Neuron (in vitro differentiated cells): ENCODE measurements around the gene CA12.

Experiments
- H2AFZ ChIP-seq: one replicate; pipeline ENCODE4 v1.6.1; 2013; ENCODE audit warnings: low read depth, mild to moderate bottlenecking, inconsistent platforms, low read length, moderate library complexity
- H3K27me3 ChIP-seq: one replicate; pipeline ENCODE4 v1.6.1; 2013; ENCODE audit warnings: low read length; ENCODE audit not compliant: insufficient read depth
- H3K36me3 ChIP-seq: one replicate; pipeline ENCODE4 v1.6.1; 2013; ENCODE audit warnings: low read length; ENCODE audit not compliant: insufficient read depth
- H3K4me1 ChIP-seq: one replicate; pipeline ENCODE4 v1.6.1; 2013; ENCODE audit warnings: low read length; ENCODE audit not compliant: insufficient read depth
- H3K4me3 ChIP-seq: 2 replicates; pipeline ENCODE4 v1.5.1; 2013; ENCODE audit warnings: mild to moderate bottlenecking, low read length, moderate library complexity
- H3K9me3 ChIP-seq: one replicate; pipeline ENCODE4 v1.6.1; 2013; ENCODE audit warnings: low read length

CA12 gene

GRCh38 chr15:63395730-63396151 is 14.1 kb upstream of the CA12 start:
- Histone ChIP-seq H3K4me3 (no peak overlapping the region), H3K36me3 (no peaks in the 10 kb centered on the region), H2AFZ (no peak overlapping the region), H3K27me3 (no peaks in the 10 kb centered on the region), H3K9me3 (no peaks in the 10 kb centered on the region), H3K4me1 (no peaks in the 10 kb centered on the region)

- H3K4me3 ChIP-seq, result no peak overlapping the region
- no peaks in the 10 kb centered on the region for H3K36me3 ChIP-seq
- no peak overlapping the region for H2AFZ ChIP-seq
- H3K4me1 ChIP-seq, result no peaks in the 10 kb centered on the region
- H3K9me3 ChIP-seq, result no peaks in the 10 kb centered on the region
- H3K27me3 ChIP-seq, result no peaks in the 10 kb centered on the region
These were observed 10.8 kb upstream of the CA12 start for GRCh38 chr15:63392361-63393009.

GRCh38 chr15:63391669-63392360 is 10.2 kb upstream of the CA12 start:
- Histone ChIP-seq H2AFZ (no peak overlapping the region), H3K4me3 (no peak overlapping the region), H3K27me3 (no peaks in the 10 kb centered on the region), H3K9me3 (no peaks in the 10 kb centered on the region), H3K4me1 (no peaks in the 10 kb centered on the region), H3K36me3 (no peaks in the 10 kb centered on the region)

GRCh38 chr15:63390689-63391088 is 9.0 kb upstream of the CA12 start:
- Histone ChIP-seq H3K4me3 (no peak overlapping the region), H3K4me1 (no peaks in the 10 kb centered on the region), H3K9me3 (no peaks in the 10 kb centered on the region), H3K27me3 (no peaks in the 10 kb centered on the region), H3K36me3 (no peaks in the 10 kb centered on the region), H2AFZ (no peak overlapping the region)

GRCh38 chr15:63389902-63390670 is 8.4 kb upstream of the CA12 start:
- no peak overlapping the region for H3K4me3 ChIP-seq
- no peaks in the 10 kb centered on the region for H3K27me3 ChIP-seq
- no peaks in the 10 kb centered on the region for H3K4me1 ChIP-seq
- no peak overlapping the region for H2AFZ ChIP-seq
- H3K9me3 ChIP-seq, result no peaks in the 10 kb centered on the region
- no peaks in the 10 kb centered on the region for H3K36me3 ChIP-seq

- H3K36me3 ChIP-seq, result no peaks in the 10 kb centered on the region
- H2AFZ ChIP-seq, result no peak overlapping the region
- H3K9me3 ChIP-seq, result no peaks in the 10 kb centered on the region
- no peak overlapping the region for H3K4me3 ChIP-seq
- peaks cover 8% of the 10 kb centered on the region for H3K27me3 ChIP-seq
- no peaks in the 10 kb centered on the region for H3K4me1 ChIP-seq
These were observed 6.9 kb upstream of the CA12 start for GRCh38 chr15:63388511-63388910.

GRCh38 chr15:63387748-63388493 is 6.3 kb upstream of the CA12 start:
- Histone ChIP-seq H3K9me3 (no peaks in the 10 kb centered on the region), H3K27me3 (peaks cover 9% of the 10 kb centered on the region), H2AFZ (no peak overlapping the region), H3K4me3 (no peak overlapping the region), H3K36me3 (no peaks in the 10 kb centered on the region), H3K4me1 (no peaks in the 10 kb centered on the region)

- no peaks in the 10 kb centered on the region for H3K9me3 ChIP-seq
- H2AFZ ChIP-seq, result no peak overlapping the region
- H3K4me1 ChIP-seq, result peaks cover 8% of the 10 kb centered on the region
- H3K4me3 ChIP-seq, result no peak overlapping the region
- no peaks in the 10 kb centered on the region for H3K36me3 ChIP-seq
- peaks cover 13% of the 10 kb centered on the region for H3K27me3 ChIP-seq
These were observed 4.4 kb upstream of the CA12 start for GRCh38 chr15:63385911-63386531.

GRCh38 chr15:63384906-63385305 is 3.3 kb upstream of the CA12 start:
- Histone ChIP-seq H3K27me3 (peaks cover 15% of the 10 kb centered on the region), H3K36me3 (no peaks in the 10 kb centered on the region), H3K4me3 (no peak overlapping the region)

GRCh38 chr15:63382966-63383710 is 1.5 kb upstream of the CA12 start:
- peaks cover 15% of the 10 kb centered on the region for H3K27me3 ChIP-seq
- H3K36me3 ChIP-seq, result no peaks in the 10 kb centered on the region
- no peak overlapping the region for H3K4me3 ChIP-seq
- H3K4me1 ChIP-seq, result peaks cover 30% of the 10 kb centered on the region
- no peaks in the 10 kb centered on the region for H3K9me3 ChIP-seq
- H2AFZ ChIP-seq, result no peak overlapping the region

More at GRCh38 chr15:63384906-63385305, 3.3 kb upstream of the CA12 start:
- H2AFZ ChIP-seq, result no peak overlapping the region
- H3K9me3 ChIP-seq, result no peaks in the 10 kb centered on the region
- peaks cover 19% of the 10 kb centered on the region for H3K4me1 ChIP-seq

- Histone ChIP-seq H3K4me1 (peaks cover 30% of the 10 kb centered on the region), H2AFZ (peak overlapping the region; percentile 94), H3K4me3 (peak overlapping the region; percentile 43), H3K27me3 (peaks cover 15% of the 10 kb centered on the region), H3K36me3 (no peaks in the 10 kb centered on the region), H3K9me3 (no peaks in the 10 kb centered on the region)
These were observed 801 bp downstream of the CA12 start for GRCh38 chr15:63380808-63381282.
